WTC11 (cell line): ENCODE measurements around the gene HRAS. TPM values are rescaled to one million over a fixed set of nuclear protein-coding genes. Genes with fewer than 3 reads are reported as not detected.

Experiments
- ATF1 ChIP-seq: sonication (generic); formaldehyde crosslinking; IDR thresholded peaks from 2 replicates; pipeline ENCODE4 v1.8.1; 2023; ENCODE audit warnings: mild to moderate bottlenecking, moderate library complexity, missing genetic modification reagents
- CDX4 ChIP-seq: fragments of 250-450 bp; sonication (Bioruptor Pico); IDR thresholded peaks from 2 replicates; pipeline ENCODE4 v1.9.0; 2021; ENCODE audit warnings: moderate library complexity, mild to moderate bottlenecking, inconsistent platforms, borderline replicate concordance
- CREM ChIP-seq: sonication (generic); formaldehyde crosslinking; IDR thresholded peaks from 2 replicates; pipeline ENCODE4 v1.8.1; 2022; ENCODE audit warnings: mild to moderate bottlenecking, missing genetic modification reagents, moderate library complexity
- EMX1 ChIP-seq: fragments of 250-450 bp; sonication (Bioruptor Pico); IDR thresholded peaks from 2 replicates; pipeline ENCODE4 v1.8.0; 2021; ENCODE audit warnings: mild to moderate bottlenecking
- ERG ChIP-seq: fragments of 250-450 bp; sonication (Bioruptor Pico); IDR thresholded peaks from 2 replicates; pipeline ENCODE4 v1.8.0; 2021; ENCODE audit warnings: mild to moderate bottlenecking
- ETV6 ChIP-seq: sonication (generic); formaldehyde crosslinking; IDR thresholded peaks from 2 replicates; pipeline ENCODE4 v1.8.1; 2022; ENCODE audit warnings: mild to moderate bottlenecking, missing genetic modification reagents
- FOXP1 ChIP-seq: sonication (generic); formaldehyde crosslinking; IDR thresholded peaks from 2 replicates; pipeline ENCODE4 v1.8.0; 2022; ENCODE audit warnings: missing genetic modification reagents, mild to moderate bottlenecking, moderate library complexity, borderline replicate concordance
- FOXP4 ChIP-seq: sonication (generic); formaldehyde crosslinking; IDR thresholded peaks from 2 replicates; pipeline ENCODE4 v1.8.0; 2022; ENCODE audit warnings: mild to moderate bottlenecking, missing genetic modification reagents
- JUN ChIP-seq: sonication (generic); formaldehyde crosslinking; IDR thresholded peaks from 2 replicates; pipeline ENCODE4 v1.8.0; 2023; ENCODE audit warnings: mild to moderate bottlenecking, missing genetic modification reagents
- MYBL2 ChIP-seq: sonication (generic); formaldehyde crosslinking; IDR thresholded peaks from 2 replicates; pipeline ENCODE4 v1.8.1; 2023; ENCODE audit warnings: mild to moderate bottlenecking, moderate library complexity, missing genetic modification reagents
- NR3C1 ChIP-seq: sonication (generic); formaldehyde crosslinking; conservative IDR thresholded peaks from 2 replicates; pipeline ENCODE4 v1.8.1; 2023; ENCODE audit warnings: low read depth, mild to moderate bottlenecking, missing genetic modification reagents
- PREB ChIP-seq: sonication (generic); formaldehyde crosslinking; IDR thresholded peaks from 2 replicates; pipeline ENCODE4 v1.8.1; 2022; ENCODE audit warnings: mild to moderate bottlenecking, missing genetic modification reagents, moderate library complexity, borderline replicate concordance
- PRRX2 ChIP-seq: fragments of 250-450 bp; sonication (Bioruptor Pico); IDR thresholded peaks from 2 replicates; pipeline ENCODE4 v1.8.0; 2021; ENCODE audit warnings: mild to moderate bottlenecking
- RELA ChIP-seq: sonication (generic); formaldehyde crosslinking; IDR thresholded peaks from 2 replicates; pipeline ENCODE4 v1.8.1; 2022; ENCODE audit warnings: missing genetic modification reagents, mild to moderate bottlenecking, borderline replicate concordance
- RORB ChIP-seq: fragments of 250-450 bp; sonication (Bioruptor Pico); IDR thresholded peaks from 2 replicates; pipeline ENCODE4 v1.9.0; 2021; ENCODE audit warnings: mild to moderate bottlenecking
- SOX15 ChIP-seq: fragments of 250-450 bp; sonication (Bioruptor Pico); IDR thresholded peaks from 2 replicates; pipeline ENCODE4 v1.9.0; 2021; ENCODE audit warnings: mild to moderate bottlenecking
- SP1 ChIP-seq: sonication (generic); formaldehyde crosslinking; conservative IDR thresholded peaks from 2 replicates; pipeline ENCODE4 v1.8.1; 2022; ENCODE audit warnings: missing genetic modification reagents
- TEAD1 ChIP-seq: sonication (generic); formaldehyde crosslinking; IDR thresholded peaks from 2 replicates; pipeline ENCODE4 v1.8.0; 2022; ENCODE audit warnings: mild to moderate bottlenecking, missing genetic modification reagents
- TP53 ChIP-seq: sonication (generic); formaldehyde crosslinking; IDR thresholded peaks from 2 replicates; pipeline ENCODE4 v1.8.1; 2023; ENCODE audit warnings: mild to moderate bottlenecking, missing genetic modification reagents
- ZBTB21 ChIP-seq: sonication (generic); formaldehyde crosslinking; IDR thresholded peaks from 2 replicates; pipeline ENCODE4 v1.8.1; 2023; ENCODE audit warnings: mild to moderate bottlenecking, missing genetic modification reagents, borderline replicate concordance
- ZNF263 ChIP-seq: sonication (generic); formaldehyde crosslinking; IDR thresholded peaks from 2 replicates; pipeline ENCODE4 v1.8.1; 2022; ENCODE audit warnings: low read depth, mild to moderate bottlenecking, moderate library complexity, missing genetic modification reagents
- ZNF671 ChIP-seq: fragments of 250-450 bp; sonication (Bioruptor Pico); IDR thresholded peaks from 2 replicates; pipeline ENCODE4 v1.8.0; 2021; ENCODE audit warnings: mild to moderate bottlenecking
- total RNA-seq: library from RNA; stranded (reverse); gene quantifications from 3 replicates; pipeline ENCODE4 v1.2.3, GENCODE V29; 2021
- TF ChIP-seq, protein P1 (sequence below): fragments of 200-600 bp; IDR thresholded peaks from 2 replicates; pipeline ENCODE4 v1.8.0; 2022; ENCODE audit warnings: antibody characterized with exemption
- TF ChIP-seq, protein P2 (sequence below): sonication (generic); formaldehyde crosslinking; IDR thresholded peaks from 2 replicates; pipeline ENCODE4 v1.8.1; 2023; ENCODE audit warnings: mild to moderate bottlenecking, missing genetic modification reagents
- TF ChIP-seq, protein P3 (sequence below): sonication (generic); formaldehyde crosslinking; IDR thresholded peaks from 2 replicates; pipeline ENCODE4 v1.8.1; 2022; ENCODE audit warnings: low read depth, missing genetic modification reagents, borderline replicate concordance
- TF ChIP-seq, protein P4 (sequence below): sonication (generic); formaldehyde crosslinking; conservative IDR thresholded peaks from 2 replicates; pipeline ENCODE4 v1.8.1; 2022; ENCODE audit warnings: mild to moderate bottlenecking, missing genetic modification reagents
- TF ChIP-seq, protein P5 (sequence below): sonication (generic); formaldehyde crosslinking; IDR thresholded peaks from 2 replicates; pipeline ENCODE4 v1.8.0; 2022; ENCODE audit warnings: mild to moderate bottlenecking, missing genetic modification reagents
- TF ChIP-seq, protein P6 (sequence below): fragments of 250-450 bp; sonication (Bioruptor Pico); IDR thresholded peaks from 2 replicates; pipeline ENCODE4 v1.9.0; 2021; ENCODE audit warnings: mild to moderate bottlenecking

Gene HRAS
- total RNA-seq, 1 experiment from 2014 or later: 62.4 TPM

- TF ChIP-seq, protein P1, sequence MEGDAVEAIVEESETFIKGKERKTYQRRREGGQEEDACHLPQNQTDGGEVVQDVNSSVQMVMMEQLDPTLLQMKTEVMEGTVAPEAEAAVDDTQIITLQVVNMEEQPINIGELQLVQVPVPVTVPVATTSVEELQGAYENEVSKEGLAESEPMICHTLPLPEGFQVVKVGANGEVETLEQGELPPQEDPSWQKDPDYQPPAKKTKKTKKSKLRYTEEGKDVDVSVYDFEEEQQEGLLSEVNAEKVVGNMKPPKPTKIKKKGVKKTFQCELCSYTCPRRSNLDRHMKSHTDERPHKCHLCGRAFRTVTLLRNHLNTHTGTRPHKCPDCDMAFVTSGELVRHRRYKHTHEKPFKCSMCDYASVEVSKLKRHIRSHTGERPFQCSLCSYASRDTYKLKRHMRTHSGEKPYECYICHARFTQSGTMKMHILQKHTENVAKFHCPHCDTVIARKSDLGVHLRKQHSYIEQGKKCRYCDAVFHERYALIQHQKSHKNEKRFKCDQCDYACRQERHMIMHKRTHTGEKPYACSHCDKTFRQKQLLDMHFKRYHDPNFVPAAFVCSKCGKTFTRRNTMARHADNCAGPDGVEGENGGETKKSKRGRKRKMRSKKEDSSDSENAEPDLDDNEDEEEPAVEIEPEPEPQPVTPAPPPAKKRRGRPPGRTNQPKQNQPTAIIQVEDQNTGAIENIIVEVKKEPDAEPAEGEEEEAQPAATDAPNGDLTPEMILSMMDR: peak; percentile 98
- TF ChIP-seq RORB (no peak), NR3C1 (CRISPR knock-in tag) (no peak), MYBL2 (no peak), EMX1 (CRISPR knock-in tag) (0 out of 2 replicates have a peak, but pooled peaks have one; percentile 55), TP53 (CRISPR knock-in tag) (no peak), ATF1 (CRISPR knock-in tag) (peak; percentile 61; the same call in 1 of the 2 replicates), JUN (CRISPR knock-in tag) (peak; percentile 87; the same call in 1 of the 2 replicates), FOXP1 (CRISPR knock-in tag) (peak; percentile 79; the same call in 1 of the 2 replicates), ZBTB21 (CRISPR knock-in tag) (peak; percentile 73; the same call in 1 of the 2 replicates), ERG (CRISPR knock-in tag) (0 out of 2 replicates have a peak, but pooled peaks have one; percentile 36), PRRX2 (no peak), FOXP4 (CRISPR knock-in tag) (no peak; the same call in none of the 2 replicates), ETV6 (CRISPR knock-in tag) (peak; percentile 88), TEAD1 (CRISPR knock-in tag) (peak; percentile 94), ZNF263 (no peak), SP1 (CRISPR knock-in tag) (peak; percentile 97), ZNF671 (CRISPR knock-in tag) (no peak), CREM (CRISPR knock-in tag) (peak; percentile 72; the same call in 1 of the 2 replicates), SOX15 (CRISPR knock-in tag) (no peak), CDX4 (CRISPR knock-in tag) (no peak), RELA (0 out of 2 replicates have a peak, but pooled peaks have one; percentile 41), PREB (CRISPR knock-in tag) (no peak)
- TF ChIP-seq, protein P2, sequence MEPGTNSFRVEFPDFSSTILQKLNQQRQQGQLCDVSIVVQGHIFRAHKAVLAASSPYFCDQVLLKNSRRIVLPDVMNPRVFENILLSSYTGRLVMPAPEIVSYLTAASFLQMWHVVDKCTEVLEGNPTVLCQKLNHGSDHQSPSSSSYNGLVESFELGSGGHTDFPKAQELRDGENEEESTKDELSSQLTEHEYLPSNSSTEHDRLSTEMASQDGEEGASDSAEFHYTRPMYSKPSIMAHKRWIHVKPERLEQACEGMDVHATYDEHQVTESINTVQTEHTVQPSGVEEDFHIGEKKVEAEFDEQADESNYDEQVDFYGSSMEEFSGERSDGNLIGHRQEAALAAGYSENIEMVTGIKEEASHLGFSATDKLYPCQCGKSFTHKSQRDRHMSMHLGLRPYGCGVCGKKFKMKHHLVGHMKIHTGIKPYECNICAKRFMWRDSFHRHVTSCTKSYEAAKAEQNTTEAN (CRISPR knock-in tag): no peak
- TF ChIP-seq, protein P3, sequence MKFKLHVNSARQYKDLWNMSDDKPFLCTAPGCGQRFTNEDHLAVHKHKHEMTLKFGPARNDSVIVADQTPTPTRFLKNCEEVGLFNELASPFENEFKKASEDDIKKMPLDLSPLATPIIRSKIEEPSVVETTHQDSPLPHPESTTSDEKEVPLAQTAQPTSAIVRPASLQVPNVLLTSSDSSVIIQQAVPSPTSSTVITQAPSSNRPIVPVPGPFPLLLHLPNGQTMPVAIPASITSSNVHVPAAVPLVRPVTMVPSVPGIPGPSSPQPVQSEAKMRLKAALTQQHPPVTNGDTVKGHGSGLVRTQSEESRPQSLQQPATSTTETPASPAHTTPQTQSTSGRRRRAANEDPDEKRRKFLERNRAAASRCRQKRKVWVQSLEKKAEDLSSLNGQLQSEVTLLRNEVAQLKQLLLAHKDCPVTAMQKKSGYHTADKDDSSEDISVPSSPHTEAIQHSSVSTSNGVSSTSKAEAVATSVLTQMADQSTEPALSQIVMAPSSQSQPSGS (CRISPR knock-in tag): no peak
- TF ChIP-seq, protein P4, sequence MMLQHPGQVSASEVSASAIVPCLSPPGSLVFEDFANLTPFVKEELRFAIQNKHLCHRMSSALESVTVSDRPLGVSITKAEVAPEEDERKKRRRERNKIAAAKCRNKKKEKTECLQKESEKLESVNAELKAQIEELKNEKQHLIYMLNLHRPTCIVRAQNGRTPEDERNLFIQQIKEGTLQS (CRISPR knock-in tag): no peak
- TF ChIP-seq, protein P5, sequence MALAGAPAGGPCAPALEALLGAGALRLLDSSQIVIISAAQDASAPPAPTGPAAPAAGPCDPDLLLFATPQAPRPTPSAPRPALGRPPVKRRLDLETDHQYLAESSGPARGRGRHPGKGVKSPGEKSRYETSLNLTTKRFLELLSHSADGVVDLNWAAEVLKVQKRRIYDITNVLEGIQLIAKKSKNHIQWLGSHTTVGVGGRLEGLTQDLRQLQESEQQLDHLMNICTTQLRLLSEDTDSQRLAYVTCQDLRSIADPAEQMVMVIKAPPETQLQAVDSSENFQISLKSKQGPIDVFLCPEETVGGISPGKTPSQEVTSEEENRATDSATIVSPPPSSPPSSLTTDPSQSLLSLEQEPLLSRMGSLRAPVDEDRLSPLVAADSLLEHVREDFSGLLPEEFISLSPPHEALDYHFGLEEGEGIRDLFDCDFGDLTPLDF (CRISPR knock-in tag): peak; percentile 86
- TF ChIP-seq, protein P6, sequence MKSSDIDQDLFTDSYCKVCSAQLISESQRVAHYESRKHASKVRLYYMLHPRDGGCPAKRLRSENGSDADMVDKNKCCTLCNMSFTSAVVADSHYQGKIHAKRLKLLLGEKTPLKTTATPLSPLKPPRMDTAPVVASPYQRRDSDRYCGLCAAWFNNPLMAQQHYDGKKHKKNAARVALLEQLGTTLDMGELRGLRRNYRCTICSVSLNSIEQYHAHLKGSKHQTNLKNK (CRISPR knock-in tag): no peak
These were observed 16.7 kb downstream of the HRAS start (continued) for GRCh38 chr11:518463-519202.
